IgD-negative memory B cell (primary cell): ENCODE results near the gene ERG. TPM values are rescaled to one million over a fixed set of nuclear protein-coding genes. Genes with fewer than 3 reads are reported as not detected.

Experiments used
- H3K27ac Mint-ChIP-seq, 3 donors: one replicate each; pipeline ENCODE4 v1.8.0; 2020 to 2022; ENCODE audit warnings: mild to moderate bottlenecking in 3 of 3, mixed read lengths in 3 of 3, moderate library complexity in 1 of 3
- H3K27me3 Mint-ChIP-seq: one replicate; pipeline ENCODE4 v1.8.0; 2021; ENCODE audit warnings: mixed read lengths
- H3K36me3 Mint-ChIP-seq: one replicate; pipeline ENCODE4 v1.8.0; 2020; ENCODE audit warnings: mild to moderate bottlenecking, mixed read lengths
- H3K4me1 Mint-ChIP-seq, 3 donors: one replicate each; pipeline ENCODE4 v1.8.0; 2020 to 2022; ENCODE audit warnings: mixed read lengths in 3 of 3, mild to moderate bottlenecking in 1 of 3
- H3K4me3 Mint-ChIP-seq, 4 donors: one replicate each; pipeline ENCODE4 v1.8.0; 2020 to 2022; ENCODE audit warnings: mild to moderate bottlenecking in 4 of 4, mixed read lengths in 4 of 4, moderate library complexity in 3 of 4
- H3K9me3 Mint-ChIP-seq, 3 donors: one replicate each; pipeline ENCODE4 v1.8.0; 2020 to 2021; ENCODE audit warnings: mixed read lengths in 3 of 3, mild to moderate bottlenecking in 1 of 3
- polyA plus RNA-seq: library from polyadenylated mRNA; unstranded; fragments of 300-500 nt; fragmentation: Illumina TruSeq; gene quantifications from one replicate; pipeline ENCODE4 v1.2.3, GENCODE V29; 2021

The ERG gene
- polyA plus RNA-seq, 1 donor from 2014 or later = not detected

DNA sequence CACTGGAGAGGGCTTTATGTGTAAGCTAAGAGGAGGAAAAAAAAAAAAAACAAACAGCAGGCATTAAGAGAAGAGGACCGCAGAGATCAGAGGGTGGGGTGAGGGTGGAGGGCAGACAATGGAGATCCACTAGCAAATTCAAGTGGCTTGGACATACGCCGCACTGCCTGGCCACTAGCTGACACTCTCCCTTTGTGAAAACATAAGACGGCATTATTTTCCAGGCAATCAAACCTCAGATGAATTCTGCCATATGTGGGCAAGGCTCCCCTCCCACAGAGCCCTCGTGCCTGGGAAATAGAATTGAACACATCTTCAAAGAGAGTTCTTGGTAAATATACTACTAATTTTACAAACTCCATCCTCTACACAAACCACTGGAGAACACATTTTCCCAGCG lies 53.6 kb downstream of the ERG start:
- peaks cover 1% of the 10 kb centered on the region for H3K27me3 Mint-ChIP-seq
- H3K27ac Mint-ChIP-seq = no peak overlapping the region
- H3K4me3 Mint-ChIP-seq = no peak overlapping the region
- peaks cover 0 to 1% (median 0%) of the 10 kb centered on the region in 3 donors for H3K9me3 Mint-ChIP-seq
- peaks cover 0 to 1% (median 0%) of the 10 kb centered on the region in 3 donors for H3K4me1 Mint-ChIP-seq
- H3K36me3 Mint-ChIP-seq = no peaks in the 10 kb centered on the region

DNA sequence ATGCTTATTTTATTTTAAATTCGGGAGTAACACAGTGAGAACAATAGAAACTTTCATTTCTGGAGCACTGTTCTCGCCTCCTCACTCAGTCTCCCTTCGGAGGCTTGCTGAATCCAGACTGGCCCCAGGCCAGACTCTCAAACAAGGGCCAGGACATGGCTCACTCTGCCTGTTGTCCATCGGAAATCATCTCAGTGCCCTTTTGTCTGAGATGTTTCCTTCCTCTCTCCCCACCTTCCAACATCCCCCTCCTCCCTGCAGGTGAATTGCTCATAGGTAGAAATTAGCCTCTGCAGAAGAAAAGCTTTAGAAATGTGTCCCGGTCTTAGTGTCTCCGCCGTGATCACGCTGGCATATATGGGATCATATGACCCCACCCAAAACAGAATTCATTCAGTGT lies 55.2 kb downstream of the ERG start:
- Mint-ChIP-seq H3K9me3 (peaks cover 0 to 1% (median 0%) of the 10 kb centered on the region in 3 donors), H3K27ac (no peak overlapping the region), H3K36me3 (no peaks in the 10 kb centered on the region), H3K27me3 (peaks cover 3% of the 10 kb centered on the region), H3K4me1 (peaks cover 0 to 1% (median 0%) of the 10 kb centered on the region in 3 donors), H3K4me3 (no peak overlapping the region)

DNA sequence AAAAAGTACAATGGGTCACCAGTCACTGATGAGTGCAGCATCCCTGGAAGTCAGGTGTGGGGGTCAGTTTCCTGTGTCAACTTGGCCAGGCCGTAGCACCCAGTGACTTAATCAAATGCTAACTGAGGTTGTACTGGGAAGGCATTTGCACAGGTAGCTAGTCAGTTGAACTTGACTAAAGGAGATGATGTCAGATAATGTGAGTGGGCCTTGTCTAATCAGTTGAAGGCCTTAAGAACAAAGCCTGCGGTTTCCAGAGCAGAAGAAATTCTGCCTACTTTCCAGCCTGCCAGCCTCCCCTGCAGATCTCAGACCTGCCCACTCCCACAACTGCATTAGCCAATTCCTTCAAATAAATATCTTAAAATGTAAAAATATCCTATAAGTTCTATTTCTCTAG lies 57.1 kb downstream of the ERG start:
- Mint-ChIP-seq H3K9me3 (peaks cover 0 to under 1% (median 0%) of the 10 kb centered on the region in 3 donors), H3K4me1 (peaks cover 0 to 1% (median 0%) of the 10 kb centered on the region in 3 donors), H3K4me3 (no peak overlapping the region), H3K27me3 (peaks cover 3% of the 10 kb centered on the region), H3K36me3 (no peaks in the 10 kb centered on the region), H3K27ac (no peak overlapping the region)

DNA sequence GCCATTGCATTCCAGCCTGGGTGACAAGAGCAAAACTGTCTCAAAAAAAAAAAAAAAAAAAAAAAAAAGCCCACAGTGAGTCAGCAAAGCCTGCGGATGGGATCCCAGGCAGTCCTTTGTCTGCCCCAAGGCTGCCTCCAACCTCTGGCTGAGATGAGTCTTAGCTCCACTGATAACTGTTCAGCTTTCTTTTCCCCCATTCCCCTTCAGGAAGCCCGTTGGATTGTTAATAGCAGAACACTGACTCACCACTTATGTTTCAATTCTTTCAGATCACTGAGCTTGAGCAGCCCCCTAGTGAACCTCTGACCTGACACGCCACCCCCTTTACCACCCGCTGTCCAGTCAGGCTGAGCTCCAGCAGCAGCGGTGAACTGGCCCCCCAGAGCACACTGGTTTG lies 57.5 kb downstream of the ERG start:
- no peak overlapping the region for H3K27ac Mint-ChIP-seq
- peaks cover 3% of the 10 kb centered on the region for H3K27me3 Mint-ChIP-seq
- no peaks in the 10 kb centered on the region for H3K9me3 Mint-ChIP-seq
- H3K36me3 Mint-ChIP-seq = no peaks in the 10 kb centered on the region
- H3K4me3 Mint-ChIP-seq = no peak overlapping the region
- H3K4me1 Mint-ChIP-seq = peaks cover 0 to 1% (median 0%) of the 10 kb centered on the region in 3 donors

DNA sequence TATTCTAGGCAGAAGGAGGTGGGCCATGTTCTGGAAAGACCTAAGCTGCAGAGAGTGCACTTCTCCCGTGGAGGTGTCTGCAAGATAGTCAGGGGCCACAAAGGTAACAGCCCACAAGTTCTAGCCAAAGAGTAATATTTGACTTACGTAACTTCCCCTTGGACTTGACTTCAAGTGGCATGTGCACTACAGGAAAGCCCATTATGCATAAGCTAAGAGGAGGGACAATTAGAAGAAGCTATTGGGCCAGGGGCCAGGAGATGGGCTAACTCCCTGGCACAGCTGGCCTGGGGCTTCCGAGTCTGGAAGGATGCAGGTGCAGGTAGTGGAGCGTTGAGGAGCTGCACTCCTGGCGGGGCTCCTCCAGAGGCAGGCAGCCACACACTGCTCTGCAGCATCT lies 58.3 kb downstream of the ERG start:
- Mint-ChIP-seq H3K4me3 (no peak overlapping the region), H3K9me3 (no peaks in the 10 kb centered on the region), H3K27ac (no peak overlapping the region), H3K36me3 (no peaks in the 10 kb centered on the region), H3K4me1 (peaks cover 0 to 1% (median 0%) of the 10 kb centered on the region in 3 donors), H3K27me3 (peaks cover 3% of the 10 kb centered on the region)

DNA sequence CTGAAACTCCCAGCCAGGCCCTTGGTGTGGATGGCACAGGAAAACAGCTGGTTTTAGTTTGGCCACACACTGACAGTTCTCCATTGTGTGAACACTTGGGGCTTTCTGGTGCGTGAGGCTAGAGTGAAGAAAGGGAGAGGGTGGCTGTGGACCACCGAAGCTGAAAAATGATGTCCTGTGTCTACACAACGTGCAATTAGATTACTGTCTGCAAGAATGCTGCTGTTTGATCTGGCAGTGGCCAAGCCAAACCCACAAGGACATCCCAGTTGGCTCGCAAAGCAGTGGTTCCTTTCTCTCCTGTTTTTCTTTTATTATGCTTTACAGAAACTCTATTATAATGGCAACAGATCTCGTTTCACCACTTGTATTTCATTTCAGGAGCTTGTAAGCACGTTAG lies 58.9 kb downstream of the ERG start:
- H3K4me3 Mint-ChIP-seq = no peak overlapping the region
- no peaks in the 10 kb centered on the region for H3K36me3 Mint-ChIP-seq
- H3K27ac Mint-ChIP-seq = no peak overlapping the region
- H3K27me3 Mint-ChIP-seq = peaks cover 3% of the 10 kb centered on the region
- H3K9me3 Mint-ChIP-seq = no peaks in the 10 kb centered on the region
- H3K4me1 Mint-ChIP-seq = peaks cover 0 to 1% (median 0%) of the 10 kb centered on the region in 3 donors

DNA sequence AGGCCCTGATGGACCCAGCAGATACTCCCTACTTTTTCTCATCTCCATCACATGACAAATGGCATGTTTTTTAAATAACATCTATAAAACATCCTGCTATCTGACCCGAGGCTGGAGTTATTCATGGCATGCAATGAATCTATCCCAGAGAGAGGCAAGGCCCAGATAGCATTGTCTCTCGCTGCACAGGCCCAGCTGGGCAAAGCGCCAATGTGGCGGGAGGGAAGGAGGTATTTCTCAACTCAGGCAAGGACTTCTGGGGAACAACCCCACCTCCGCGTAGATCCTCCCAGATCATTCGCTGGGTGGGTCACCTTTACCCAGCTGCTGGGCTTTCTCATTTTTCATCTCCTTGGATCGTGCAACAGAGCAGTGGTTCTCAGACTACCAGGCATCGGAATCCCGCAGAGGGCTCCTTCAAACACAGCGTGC lies 59.8 kb downstream of the ERG start:
- Mint-ChIP-seq H3K9me3 (no peaks in the 10 kb centered on the region), H3K4me1 (peaks cover 0 to 1% (median 0%) of the 10 kb centered on the region in 3 donors), H3K27ac (no peak overlapping the region), H3K36me3 (no peaks in the 10 kb centered on the region), H3K4me3 (no peak overlapping the region), H3K27me3 (peaks cover 3% of the 10 kb centered on the region)

DNA sequence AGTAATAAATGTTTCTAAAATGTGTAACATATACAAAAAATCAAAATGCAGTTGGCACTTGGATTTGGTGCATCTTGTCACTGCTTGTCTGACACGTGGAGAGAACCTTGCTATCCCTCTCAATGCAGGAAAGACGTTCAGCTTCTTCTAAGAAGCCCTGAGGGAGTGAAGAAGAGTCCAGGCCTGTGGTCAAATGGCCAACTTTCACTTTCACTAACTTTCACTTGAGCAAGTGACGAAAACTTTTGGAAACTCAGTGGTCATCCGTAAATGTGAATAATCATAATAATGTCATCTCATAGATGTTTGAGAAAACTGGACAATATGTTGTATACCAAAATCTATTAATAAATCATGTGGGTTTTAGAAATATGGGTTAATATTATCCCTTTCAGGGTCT lies 61.9 kb downstream of the ERG start:
- peaks cover 4% of the 10 kb centered on the region for H3K27me3 Mint-ChIP-seq
- no peak overlapping the region for H3K4me3 Mint-ChIP-seq
- no peaks in the 10 kb centered on the region for H3K4me1 Mint-ChIP-seq
- no peaks in the 10 kb centered on the region for H3K9me3 Mint-ChIP-seq
- H3K36me3 Mint-ChIP-seq = no peaks in the 10 kb centered on the region
- H3K27ac Mint-ChIP-seq = no peak overlapping the region

DNA sequence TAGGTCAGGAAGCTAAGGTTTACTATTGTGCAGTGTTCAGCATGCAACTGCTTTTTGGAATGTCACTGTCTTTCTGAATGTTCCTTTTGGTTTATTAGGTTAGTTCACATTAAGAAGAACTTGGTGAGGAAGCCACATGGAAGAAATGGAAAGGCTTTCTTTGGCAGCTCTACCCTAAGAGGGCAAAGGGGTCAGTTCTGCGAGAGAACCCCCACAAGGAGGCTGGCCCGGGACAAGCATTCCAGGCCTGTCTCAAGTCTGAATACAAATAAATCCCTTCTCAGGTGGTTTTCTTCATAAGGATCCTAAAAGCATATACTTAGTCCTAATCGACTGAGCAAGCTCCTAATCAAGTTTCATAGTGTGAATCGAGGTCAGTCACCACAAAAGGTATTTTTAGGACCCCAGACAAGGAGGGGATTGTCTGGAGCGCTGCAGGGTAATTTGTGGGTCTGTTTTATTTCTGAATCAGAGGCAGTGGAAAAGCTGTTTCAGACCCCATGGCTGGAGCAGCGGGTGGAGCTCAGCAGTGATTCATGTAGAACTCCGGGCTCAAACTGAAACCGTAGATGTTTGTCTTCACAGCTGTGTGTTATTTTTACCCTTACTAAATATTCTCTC lies 63.3 kb downstream of the ERG start:
- Mint-ChIP-seq H3K4me3 (no peak overlapping the region), H3K27me3 (peaks cover 4% of the 10 kb centered on the region), H3K9me3 (no peaks in the 10 kb centered on the region), H3K27ac (no peak overlapping the region), H3K36me3 (no peaks in the 10 kb centered on the region), H3K4me1 (no peaks in the 10 kb centered on the region)

DNA sequence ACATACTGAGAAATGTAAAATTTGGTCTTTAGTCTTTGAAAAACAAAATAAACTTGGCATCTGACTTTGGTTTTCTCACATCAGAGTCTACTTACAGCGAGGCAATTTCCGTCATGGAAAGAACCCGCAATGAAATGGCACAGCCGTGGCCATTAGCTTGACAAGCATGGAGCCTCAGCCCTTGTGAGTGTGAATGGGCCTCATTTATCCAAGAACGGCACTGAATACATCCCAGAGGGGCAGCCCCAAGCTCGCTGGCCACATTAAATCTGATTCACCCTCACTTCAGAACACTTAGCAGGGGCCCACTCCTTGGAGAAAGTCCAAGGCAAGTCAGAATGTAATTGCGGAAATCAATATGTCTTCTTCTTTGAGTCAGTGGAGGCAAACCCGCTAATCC lies 64.8 kb downstream of the ERG start:
- Mint-ChIP-seq H3K27me3 (peaks cover 1% of the 10 kb centered on the region), H3K4me1 (no peaks in the 10 kb centered on the region), H3K36me3 (no peaks in the 10 kb centered on the region), H3K4me3 (no peak overlapping the region), H3K27ac (no peak overlapping the region), H3K9me3 (no peaks in the 10 kb centered on the region)

DNA sequence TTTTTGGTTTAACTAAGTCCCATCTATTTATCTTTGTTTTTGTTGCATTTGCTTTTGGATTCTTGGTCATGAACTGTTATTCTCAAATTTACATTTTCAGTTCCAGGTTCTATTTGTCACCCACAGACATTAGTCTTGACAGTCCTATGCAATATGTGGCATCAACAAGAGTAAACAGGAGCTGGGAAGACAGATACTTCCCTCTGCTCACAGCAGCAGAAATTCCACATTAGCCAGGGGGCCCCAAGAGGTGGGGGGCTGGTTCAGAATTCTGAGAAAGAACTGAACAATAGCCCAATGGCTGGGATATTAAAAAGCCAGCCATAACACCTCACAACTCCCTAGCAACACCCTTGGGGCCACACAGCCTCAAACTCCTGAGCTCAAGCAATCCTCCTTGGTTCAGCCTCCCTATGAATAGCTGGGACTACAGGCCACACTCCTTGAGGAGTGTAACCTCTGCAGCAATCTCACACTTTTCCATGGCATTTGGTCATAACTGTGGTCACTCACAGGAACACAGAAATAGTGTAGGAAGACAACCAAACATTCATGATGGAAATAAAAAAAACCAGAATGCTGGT lies 67.8 kb downstream of the ERG start:
- Mint-ChIP-seq H3K9me3 (peaks cover 0 to 2% (median 0%) of the 10 kb centered on the region in 3 donors), H3K36me3 (no peaks in the 10 kb centered on the region), H3K27me3 (peaks cover 1% of the 10 kb centered on the region), H3K27ac (no peak overlapping the region), H3K4me3 (no peak overlapping the region), H3K4me1 (no peaks in the 10 kb centered on the region)

DNA sequence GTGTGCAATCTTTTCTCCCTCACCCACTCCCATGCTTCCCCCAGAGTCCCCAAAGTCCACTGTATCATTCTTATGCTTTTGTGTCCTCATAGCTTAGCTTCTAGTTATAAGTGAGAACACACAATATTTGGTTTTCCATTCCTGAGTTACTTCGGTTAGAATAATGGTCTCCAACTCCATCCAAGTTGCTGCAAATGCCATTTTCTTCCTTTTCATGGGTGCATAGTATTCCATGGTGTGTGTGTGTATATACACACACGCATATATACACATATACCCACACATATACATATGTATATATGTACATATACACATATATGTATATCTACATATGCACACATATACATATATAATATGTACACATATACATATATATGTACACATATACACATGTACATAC lies 69.3 kb downstream of the ERG start:
- no peak overlapping the region for H3K4me3 Mint-ChIP-seq
- H3K4me1 Mint-ChIP-seq = no peaks in the 10 kb centered on the region
- peaks cover 1% of the 10 kb centered on the region for H3K27me3 Mint-ChIP-seq
- peaks cover 0 to 2% (median 0%) of the 10 kb centered on the region in 3 donors for H3K9me3 Mint-ChIP-seq
- no peak overlapping the region for H3K27ac Mint-ChIP-seq
- no peaks in the 10 kb centered on the region for H3K36me3 Mint-ChIP-seq

DNA sequence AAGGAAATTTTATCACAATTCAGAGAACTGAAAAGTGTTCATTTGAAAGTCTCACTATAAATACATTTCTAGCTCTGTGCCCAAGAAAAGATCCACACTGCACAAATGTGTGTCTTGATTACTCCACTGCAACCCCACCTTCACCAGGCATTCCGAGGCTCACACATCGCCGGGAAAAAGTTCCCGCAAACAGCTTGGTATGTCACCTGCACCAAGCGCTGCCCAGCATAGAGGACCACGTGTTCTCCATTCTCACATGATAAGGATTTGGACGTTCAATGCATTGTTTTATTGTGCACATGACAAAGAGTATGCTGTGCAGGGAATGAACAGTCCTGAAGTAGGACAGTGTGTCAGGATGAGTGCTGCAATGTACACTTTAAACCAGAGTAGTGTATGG lies 70.1 kb downstream of the ERG start:
- Mint-ChIP-seq H3K9me3 (peaks cover 0 to 2% (median 0%) of the 10 kb centered on the region in 3 donors), H3K27ac (no peak overlapping the region), H3K4me1 (no peaks in the 10 kb centered on the region), H3K36me3 (no peaks in the 10 kb centered on the region), H3K27me3 (peaks cover 4% of the 10 kb centered on the region), H3K4me3 (no peak overlapping the region)

DNA sequence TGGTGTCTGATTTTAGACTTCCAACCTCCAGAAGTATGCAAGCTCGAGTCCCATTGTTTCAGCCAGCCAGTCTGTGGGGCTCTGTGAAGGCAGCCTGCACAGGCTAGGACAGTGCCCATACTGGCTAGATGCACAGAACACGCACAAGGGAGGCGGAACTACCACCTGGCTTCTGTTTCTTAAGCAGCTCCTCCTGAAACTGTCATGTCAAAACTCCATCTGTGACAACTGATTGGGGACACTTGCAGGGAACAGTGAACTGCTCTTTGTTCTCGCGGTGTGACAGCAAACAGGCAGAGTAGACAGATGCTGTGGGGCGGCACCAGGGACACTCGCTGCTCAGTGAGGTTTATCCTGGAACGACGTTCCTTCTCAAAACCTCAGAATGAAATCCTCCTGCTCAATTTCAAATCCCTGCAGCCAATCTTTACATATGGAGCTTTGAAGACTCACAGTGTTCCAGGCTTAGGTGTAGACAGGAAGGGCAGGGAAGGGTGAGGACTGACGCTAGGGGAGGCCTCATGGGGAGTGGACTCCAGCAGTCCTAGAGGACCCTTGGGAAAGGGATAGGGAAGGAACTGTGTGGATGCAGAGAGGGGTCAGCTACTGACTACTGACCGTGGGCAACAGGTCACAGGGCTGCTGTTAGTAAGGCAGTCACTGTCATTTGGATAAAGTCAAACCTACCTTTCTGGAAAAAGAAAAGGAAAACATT lies 73.8 kb downstream of the ERG start:
- H3K36me3 Mint-ChIP-seq = no peaks in the 10 kb centered on the region
- H3K9me3 Mint-ChIP-seq = peaks cover 0 to 2% (median 0%) of the 10 kb centered on the region in 3 donors
- no peaks in the 10 kb centered on the region for H3K4me1 Mint-ChIP-seq
- H3K27ac Mint-ChIP-seq = peak overlapping the region in 1 of 3 donors; percentile 54
- peaks cover 3% of the 10 kb centered on the region for H3K27me3 Mint-ChIP-seq
- H3K4me3 Mint-ChIP-seq = no peak overlapping the region

DNA sequence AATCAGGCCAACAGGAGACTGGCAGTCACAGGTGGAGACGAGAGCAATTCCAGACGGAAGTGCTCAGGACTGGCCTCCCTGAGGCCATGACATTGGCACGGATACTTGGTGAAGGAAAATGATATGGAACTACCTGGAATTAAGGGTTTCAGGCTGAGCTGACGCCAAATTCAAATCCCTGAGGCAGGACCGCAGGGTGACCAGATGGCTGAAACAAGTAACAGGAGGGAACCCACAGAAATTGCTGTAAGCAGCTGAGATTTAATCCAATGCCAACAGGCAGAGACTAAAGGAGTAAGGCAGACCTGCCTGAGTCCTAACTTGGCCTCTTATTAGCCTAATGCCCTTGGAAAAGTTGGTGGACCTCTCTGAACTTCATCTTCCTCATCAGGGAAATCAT lies 76.2 kb downstream of the ERG start:
- Mint-ChIP-seq H3K4me1 (no peaks in the 10 kb centered on the region), H3K4me3 (no peak overlapping the region), H3K36me3 (no peaks in the 10 kb centered on the region)

More for the DNA sequence above, 76.2 kb downstream of the ERG start:
- no peak overlapping the region for H3K27ac Mint-ChIP-seq
- H3K27me3 Mint-ChIP-seq = peaks cover 3% of the 10 kb centered on the region
- H3K9me3 Mint-ChIP-seq = peaks cover 0 to 4% (median 0%) of the 10 kb centered on the region in 3 donors
